Inflammatory macrophage treated with lipopolysaccharide for 1 hour (primary cell): ENCODE data around the gene ALDH3A2.

Experiments used
- DNase-seq, 2 donors: peaks; one replicate each; pipeline ENCODE4 v3.0.0-alpha.2; 2020 to 2022

The ALDH3A2 gene

DNA sequence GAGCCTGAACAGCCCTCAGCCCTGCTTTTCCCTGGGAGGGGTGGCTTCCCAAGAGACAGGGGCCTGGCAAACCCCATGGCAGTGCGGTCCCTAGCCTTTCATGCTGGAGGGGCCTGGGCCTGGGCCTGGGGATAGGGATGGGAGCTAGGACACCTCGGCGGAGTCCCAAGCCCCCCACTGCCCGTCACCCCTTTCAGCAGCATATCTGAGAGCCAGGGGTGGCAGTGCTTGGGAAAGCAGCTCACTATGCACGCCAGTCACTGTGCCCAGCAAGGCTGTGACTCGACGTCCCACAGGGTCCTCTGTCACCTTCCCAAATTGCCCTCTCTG is 68.4 kb downstream of the ALDH3A2 start:
- no peak for DNase-seq

DNA sequence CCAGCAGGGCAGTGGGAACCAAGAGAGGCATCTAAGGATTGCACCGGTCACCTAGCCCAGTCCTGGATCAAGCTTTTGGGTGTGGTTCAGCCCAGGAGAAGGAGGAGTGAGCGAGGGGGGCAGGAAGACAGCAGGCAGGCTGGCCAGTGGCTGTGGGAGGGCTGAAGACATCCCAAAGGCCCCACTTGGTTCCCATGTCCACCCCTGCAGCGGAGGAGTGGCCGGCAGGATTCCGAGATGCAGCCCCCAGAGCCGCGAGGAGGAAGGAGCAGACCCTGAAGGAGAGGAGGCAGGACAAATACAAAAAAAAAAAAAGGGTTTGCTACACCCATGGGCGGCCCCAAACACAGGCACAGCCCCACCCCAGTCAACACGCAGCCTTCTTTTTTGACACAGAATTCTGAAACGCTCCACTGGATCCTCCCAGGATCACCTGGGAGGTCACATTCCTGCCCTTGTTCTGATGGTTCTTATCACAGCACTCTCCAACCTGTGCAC is 68.9 kb downstream of the ALDH3A2 start:
- DNase-seq, result no peak

DNA sequence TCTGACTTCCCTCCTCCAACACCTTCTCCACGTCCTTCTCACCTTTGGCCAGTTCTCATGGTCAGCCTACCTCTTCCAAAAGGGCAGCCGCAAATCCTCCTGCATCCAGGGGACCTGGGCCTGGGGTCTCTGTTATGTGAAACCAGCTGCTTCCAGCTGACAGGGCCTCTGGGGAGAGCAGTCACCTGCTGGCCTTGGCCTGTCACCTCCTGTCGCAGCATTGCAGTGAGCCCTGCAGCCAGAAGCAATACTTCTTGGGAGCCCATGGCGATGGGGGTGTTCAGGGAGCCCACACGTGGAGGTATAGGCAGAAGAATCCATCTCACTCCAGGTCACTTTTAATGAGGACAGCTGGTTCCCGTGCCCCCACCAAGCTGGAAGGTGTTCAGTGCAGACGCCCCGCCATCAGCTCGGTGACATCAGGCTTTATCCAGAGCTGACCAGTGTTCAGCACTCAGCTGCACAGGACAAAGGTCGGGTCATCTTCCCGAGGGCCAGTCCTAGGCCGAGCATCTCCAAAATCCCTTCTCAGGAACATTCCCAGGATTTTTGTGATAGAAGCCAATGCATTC is 69.6 kb downstream of the ALDH3A2 start:
- DNase-seq, result no peak

DNA sequence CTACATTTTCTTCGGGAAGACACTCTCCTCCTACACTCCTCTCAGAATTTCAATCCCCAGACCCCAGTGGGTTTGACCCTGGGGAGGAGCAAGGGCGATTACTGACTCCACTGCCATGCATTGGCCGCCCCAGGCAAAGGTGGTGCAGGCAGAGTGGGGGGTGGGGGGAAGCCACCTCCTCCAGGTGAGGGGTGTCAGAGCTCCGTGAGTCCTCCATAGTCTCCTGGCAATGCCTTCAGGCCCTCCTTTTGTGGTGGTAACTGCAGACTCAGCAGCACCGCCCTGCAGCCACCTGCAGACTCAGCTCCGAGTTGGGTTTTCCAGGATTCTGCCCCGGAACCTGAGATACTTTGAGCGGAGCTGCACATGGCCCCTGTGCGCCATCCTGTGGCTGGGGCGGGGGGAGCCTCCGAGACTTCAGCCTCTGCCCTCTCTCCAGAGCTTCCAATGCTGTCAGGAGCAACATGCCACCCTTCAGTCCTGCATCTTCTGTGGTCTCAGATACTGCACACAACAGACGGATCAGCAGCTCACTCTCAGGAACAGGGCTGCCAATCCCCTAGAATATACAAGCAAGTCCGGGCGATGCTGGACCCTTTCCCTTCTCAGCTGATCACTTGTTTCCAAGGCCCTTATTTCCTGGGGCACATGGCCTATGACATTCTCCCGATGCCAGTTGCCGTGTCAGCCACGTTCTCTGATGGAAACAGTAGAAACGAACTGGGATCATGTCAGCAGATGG is 70.2 kb downstream of the ALDH3A2 start:
- DNase-seq, result no peak

DNA sequence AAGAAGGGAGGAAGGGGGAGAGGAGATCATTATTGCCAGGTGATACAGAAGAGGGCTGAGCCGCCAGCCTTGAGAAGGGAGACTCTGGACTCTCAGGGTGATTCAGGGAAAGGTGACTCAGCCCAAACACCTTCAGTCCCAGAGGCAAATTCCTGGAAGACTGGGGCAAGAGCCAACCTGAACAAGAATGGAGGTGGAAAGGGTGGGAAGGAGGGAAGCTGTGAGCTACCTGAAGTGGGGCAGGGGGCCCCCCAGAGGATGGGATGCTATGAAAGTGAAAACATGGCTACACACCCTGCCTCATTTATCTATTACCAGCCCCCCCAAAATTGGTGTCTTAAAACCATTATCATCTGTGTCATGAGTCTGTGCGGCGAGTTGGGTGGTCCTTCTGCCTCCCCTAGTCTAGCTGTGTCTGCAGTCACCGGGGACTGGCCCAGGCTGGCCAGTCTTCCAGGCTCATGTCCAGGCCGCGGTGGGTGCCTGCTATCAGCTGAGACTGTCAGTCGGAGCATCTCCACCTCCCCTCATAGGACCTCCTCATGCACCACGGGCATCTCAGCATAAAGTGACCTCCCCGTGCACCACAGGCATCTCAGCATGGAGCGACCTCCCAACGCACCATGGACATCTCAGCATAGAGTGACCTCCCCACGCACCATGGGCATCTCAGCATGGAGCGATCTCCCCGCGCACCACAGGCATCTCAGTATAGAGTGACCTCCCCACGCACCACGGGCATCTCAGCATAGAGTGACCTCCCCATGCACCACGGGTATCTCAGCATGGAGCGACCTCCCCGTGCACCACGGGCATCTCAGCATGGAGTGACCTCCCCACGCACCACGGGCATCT is 71.0 kb downstream of the ALDH3A2 start:
- no peak for DNase-seq

DNA sequence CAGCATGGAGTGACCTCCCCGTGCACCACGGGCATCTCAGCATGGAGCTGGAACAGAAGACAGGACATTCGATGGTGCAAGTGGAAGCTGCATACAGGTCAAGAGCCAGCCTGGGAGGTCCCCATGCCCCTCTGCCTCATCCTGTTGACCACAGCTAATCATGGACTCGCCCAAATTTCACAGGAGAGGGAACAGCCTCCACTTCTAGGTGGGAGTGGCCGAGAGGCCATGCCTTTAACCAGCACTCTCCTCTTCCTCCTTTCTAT is 71.6 kb downstream of the ALDH3A2 start:
- DNase-seq, result peak; percentile 46 to 50

DNA sequence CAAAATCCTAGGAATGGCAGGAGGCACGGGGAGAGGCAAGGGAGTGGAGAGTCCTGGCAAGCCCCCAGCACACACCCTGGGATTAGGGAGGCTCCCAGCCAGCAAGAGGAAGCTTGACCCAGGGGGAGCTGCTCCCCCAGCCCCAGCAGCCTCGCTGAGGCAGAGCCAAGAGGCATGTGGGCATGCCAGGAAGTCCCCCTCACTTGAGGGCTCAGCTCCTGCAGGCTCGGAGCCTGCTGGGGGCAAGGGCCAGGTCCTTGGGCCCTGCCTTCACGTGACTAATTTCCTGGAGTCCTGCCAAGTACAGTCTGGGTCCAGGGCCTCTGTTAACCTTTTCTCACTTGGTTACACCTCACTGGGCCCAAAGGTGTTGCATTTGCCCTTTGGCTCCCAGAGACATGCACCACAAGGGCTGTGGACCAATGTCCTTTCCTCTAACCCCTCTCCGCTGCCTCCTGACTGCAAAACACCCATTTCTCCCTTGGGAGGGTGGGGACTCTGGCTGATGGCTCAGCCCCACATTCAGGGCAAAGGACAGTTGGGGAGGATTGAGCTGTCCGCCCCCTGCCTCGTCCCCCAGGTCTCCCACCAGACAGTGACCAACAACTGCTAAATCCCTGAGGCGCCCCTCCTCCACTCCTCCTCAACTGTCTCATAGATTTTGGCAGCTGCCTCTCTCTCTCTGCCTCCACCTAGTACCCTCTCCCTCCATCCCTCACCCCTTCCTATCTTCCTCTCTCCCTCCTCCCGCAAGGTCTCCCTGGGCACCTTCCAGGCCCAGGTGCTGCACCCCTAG is 72.3 kb downstream of the ALDH3A2 start:
- DNase-seq, result no peak

DNA sequence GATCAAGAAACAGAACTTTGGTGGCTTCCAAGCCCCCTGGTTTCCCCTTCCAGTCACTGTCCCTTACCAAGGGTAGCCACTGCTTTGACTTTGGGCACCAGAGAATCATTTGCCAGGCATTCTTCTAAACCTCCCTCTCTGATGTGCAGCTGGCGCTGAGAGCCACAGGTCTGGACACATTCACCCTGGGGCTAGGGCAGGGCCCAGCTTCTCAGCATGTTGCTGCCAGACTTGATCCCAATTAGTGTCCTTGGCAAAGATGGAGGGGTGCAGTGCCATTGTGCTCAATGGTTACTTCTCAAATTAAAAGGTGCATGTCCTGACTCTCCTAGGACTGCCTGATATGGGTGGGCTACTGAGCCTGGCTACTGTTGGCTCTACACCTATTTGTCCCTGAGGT is 75.4 kb downstream of the ALDH3A2 start:
- DNase-seq, result no peak

DNA sequence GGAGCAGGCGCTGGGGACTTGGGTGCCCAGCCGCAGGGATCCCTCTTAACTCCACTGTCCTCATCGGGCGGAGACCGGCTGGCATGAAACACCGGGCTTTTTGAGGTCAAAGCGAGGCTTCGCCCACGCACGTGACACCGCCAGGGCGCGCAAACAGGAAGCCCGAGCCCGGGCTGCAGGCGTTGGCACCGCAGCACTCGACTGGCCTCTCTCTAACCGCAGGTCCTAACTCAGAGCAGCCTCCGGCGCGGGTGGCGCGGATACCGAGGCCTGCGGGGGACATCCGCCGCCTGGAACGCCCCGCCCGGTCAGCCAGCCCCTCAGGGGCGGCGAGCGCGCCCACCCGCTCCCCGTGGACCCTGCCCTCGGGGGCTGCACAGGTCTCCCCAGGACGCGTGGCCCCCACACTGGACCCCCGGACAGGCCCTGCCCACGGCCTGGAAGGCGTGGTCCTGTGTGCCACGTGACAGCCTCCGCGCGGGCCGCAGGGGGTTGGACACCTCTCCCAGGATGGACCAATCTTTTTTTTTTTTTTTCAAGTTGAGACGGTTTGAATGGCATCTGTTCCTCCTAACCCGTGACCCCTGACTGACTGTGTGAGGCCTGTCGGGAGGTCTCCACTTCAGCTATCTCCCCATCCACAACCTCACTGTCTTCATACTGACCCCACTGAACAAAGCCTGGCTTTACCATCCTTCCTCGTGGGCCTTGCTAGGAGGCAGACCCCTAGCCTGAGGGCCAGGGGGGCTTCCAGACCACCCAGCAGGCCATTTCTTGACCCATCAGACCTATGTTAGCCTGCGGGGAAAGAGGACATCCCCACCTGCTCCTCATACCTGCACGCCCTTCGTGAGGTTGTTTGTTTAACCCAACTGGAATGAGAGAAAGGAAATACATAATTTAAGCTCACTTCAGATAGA is 76.2 kb downstream of the ALDH3A2 start:
- DNase-seq, result peak; percentile 96

DNA sequence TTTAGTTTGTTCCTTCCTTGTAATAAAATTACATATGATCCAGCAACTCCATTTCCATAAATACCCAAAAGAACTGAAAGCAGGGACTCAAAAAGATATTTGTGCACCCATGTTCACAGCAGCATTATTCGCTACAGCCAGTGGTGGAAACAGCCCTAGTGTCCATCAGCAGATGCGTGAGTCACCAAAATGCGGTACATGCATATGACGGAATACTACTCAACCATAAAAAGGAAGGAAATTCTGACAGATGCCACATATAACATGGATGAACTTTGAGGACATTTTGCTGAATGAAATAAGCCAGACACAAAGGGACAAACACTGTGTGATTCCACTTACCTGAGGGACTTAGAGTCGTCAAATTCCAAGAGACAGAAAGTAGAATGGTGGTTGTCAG is 76.9 kb downstream of the ALDH3A2 start:
- peak; percentile 81 to 89 for DNase-seq

DNA sequence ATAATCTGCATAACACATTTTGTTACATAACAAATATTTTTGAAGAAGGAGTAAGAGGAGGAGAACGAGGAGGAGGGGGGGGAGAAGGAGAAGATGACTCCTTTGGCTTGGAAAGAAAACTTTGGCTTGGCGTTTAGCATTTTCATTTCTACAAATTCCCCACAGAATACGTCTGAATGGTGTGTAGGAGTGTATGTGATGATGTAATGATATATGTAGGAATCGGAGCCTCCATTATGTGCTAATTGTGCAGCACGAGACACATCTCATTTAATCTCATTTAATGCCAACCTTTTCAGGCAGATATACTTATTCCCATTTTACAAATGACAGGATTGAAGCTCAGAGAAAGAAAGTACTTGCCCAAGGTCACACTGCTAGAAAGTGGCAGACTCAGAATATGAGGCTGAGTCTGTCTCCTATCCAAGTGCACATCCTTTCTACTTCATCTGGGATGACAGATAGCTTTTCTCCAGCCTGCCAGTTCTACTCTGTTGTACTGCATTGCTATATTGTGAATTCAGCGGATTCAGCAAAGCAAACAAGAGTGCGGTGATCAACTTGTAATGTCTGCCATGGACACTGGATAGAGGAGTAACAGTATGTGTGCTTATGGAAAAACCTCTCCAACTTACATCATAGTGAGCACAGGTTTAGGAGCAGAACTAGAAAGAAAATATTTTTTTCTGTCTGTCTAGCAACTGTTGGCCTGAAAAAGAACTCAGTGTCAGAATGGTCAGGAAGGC is 78.3 kb downstream of the ALDH3A2 start:
- DNase-seq, result peak; percentile 91 to 96
